ENCODE measurements around the gene NWD2.

GRCh38 chr4:37486166-37486565 lies 241.6 kb downstream of the NWD2 start:
- TF ChIP-seq, protein P1, sequence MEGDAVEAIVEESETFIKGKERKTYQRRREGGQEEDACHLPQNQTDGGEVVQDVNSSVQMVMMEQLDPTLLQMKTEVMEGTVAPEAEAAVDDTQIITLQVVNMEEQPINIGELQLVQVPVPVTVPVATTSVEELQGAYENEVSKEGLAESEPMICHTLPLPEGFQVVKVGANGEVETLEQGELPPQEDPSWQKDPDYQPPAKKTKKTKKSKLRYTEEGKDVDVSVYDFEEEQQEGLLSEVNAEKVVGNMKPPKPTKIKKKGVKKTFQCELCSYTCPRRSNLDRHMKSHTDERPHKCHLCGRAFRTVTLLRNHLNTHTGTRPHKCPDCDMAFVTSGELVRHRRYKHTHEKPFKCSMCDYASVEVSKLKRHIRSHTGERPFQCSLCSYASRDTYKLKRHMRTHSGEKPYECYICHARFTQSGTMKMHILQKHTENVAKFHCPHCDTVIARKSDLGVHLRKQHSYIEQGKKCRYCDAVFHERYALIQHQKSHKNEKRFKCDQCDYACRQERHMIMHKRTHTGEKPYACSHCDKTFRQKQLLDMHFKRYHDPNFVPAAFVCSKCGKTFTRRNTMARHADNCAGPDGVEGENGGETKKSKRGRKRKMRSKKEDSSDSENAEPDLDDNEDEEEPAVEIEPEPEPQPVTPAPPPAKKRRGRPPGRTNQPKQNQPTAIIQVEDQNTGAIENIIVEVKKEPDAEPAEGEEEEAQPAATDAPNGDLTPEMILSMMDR (IDR thresholded peaks at IDR 0.05): no peak
- TF ChIP-seq POLR2A (IDR thresholded peaks at IDR 0.05): no peak
- no peak for TF ChIP-seq POLR2AphosphoS5 (IDR thresholded peaks at IDR 0.05)

Data from prostate gland (tissue), 2 donors.